Progenitor cell of endocrine pancreas (in vitro differentiated cells): ENCODE measurements around the gene STK40. TPM values are rescaled to one million over a fixed set of nuclear protein-coding genes. Genes with fewer than 3 reads are reported as not detected.

Source experiments
- DNase-seq: peaks from one replicate; pipeline ENCODE4 v3.0.0; 2021; ENCODE audit warnings: low spot score; ENCODE audit not compliant: unreplicated experiment
- H3K27ac Mint-ChIP-seq: 2 replicates; pipeline ENCODE4 v1.8.0; 2021; ENCODE audit warnings: mild to moderate bottlenecking, moderate library complexity, mixed read lengths
- H3K27me3 Mint-ChIP-seq: 2 replicates; pipeline ENCODE4 v1.8.0; 2021; ENCODE audit warnings: mixed read lengths
- H3K36me3 Mint-ChIP-seq: 2 replicates; pipeline ENCODE4 v1.8.0; 2022; ENCODE audit warnings: mixed read lengths; ENCODE audit not compliant: insufficient read depth
- H3K4me1 Mint-ChIP-seq: 2 replicates; pipeline ENCODE4 v1.8.0; 2021; ENCODE audit warnings: low read depth, mixed read lengths
- H3K4me3 Mint-ChIP-seq: 2 replicates; pipeline ENCODE4 v1.8.0; 2021; ENCODE audit warnings: low read depth, mild to moderate bottlenecking, moderate library complexity, mixed read lengths
- H3K9me3 Mint-ChIP-seq: 2 replicates; pipeline ENCODE4 v1.8.0; 2021; ENCODE audit warnings: low read depth, mixed read lengths
- total RNA-seq: library from RNA; stranded (reverse); gene quantifications from 2 replicates; pipeline ENCODE4 v1.2.1, GENCODE V29; 2021
- TF ChIP-seq, protein P1 (sequence below): fragments of 200-600 bp; sonication (generic); IDR thresholded peaks from one replicate; pipeline ENCODE4 v1.5.0; 2021; ENCODE audit warnings: antibody characterized with exemption, mild to moderate bottlenecking; ENCODE audit not compliant: unreplicated experiment

The STK40 gene
- total RNA-seq, 1 donor from 2014 or later, result 34.6 TPM

DNA sequence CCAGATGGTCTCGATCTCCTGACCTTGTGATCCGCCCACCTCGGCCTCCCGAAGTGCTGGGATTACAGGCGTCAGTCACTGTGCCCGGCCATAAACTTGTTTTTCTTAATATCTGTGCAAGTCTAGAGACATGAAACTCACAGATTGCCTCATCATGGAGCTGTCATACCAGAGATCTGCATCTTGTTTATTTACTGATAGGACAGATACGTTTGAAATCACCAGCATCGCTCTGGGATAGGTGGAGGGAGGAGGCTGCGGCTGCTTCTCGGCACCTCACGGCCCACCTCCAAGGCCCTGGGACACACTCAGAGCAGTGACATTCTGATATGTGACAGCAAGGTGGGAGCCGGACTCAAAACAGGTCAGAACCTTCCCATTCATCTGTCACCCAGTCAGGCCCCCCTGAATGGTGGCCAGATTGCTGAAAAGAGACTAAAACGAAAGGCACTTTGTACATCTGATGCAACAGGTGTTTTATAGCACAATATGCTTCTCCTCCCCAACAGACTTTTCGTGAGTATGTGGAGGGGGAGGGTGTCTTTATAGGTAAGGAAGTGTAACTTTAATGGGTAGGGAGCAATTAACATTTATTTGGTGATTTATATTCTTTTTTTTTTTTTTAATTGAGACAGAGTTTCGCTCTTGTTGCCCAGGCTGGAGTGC, 30.1 kb upstream of the STK40 start:
- no peak overlapping the region for H3K4me3 Mint-ChIP-seq
- no peaks in the 10 kb centered on the region for H3K27me3 Mint-ChIP-seq
- peaks cover 11% of the 10 kb centered on the region for H3K36me3 Mint-ChIP-seq
- no peak for DNase-seq
- H3K4me1 Mint-ChIP-seq, result peaks cover 3% of the 10 kb centered on the region
- TF ChIP-seq, protein P1, sequence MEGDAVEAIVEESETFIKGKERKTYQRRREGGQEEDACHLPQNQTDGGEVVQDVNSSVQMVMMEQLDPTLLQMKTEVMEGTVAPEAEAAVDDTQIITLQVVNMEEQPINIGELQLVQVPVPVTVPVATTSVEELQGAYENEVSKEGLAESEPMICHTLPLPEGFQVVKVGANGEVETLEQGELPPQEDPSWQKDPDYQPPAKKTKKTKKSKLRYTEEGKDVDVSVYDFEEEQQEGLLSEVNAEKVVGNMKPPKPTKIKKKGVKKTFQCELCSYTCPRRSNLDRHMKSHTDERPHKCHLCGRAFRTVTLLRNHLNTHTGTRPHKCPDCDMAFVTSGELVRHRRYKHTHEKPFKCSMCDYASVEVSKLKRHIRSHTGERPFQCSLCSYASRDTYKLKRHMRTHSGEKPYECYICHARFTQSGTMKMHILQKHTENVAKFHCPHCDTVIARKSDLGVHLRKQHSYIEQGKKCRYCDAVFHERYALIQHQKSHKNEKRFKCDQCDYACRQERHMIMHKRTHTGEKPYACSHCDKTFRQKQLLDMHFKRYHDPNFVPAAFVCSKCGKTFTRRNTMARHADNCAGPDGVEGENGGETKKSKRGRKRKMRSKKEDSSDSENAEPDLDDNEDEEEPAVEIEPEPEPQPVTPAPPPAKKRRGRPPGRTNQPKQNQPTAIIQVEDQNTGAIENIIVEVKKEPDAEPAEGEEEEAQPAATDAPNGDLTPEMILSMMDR, result no peak
- H3K9me3 Mint-ChIP-seq, result peaks cover 4% of the 10 kb centered on the region
- no peak overlapping the region for H3K27ac Mint-ChIP-seq

DNA sequence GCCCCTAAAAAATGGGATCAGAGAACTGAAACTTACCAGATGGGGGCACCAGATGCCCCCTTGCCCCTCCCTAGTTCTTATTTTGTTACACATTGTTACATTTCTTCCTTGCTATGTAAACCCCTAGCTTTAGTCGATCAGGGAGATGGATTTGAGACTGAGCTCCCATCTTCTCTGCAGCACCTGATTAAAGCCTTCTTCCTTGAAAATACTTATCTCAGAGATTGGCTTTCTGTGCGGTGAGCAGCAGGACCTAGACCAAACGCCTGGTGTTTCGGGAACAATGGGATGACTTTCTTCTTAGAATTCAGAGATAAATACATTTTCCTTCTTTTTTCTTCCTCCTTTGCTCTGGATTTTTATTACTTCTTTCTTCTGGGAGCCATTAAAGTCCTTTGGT, 28.7 kb upstream of the STK40 start:
- Mint-ChIP-seq H3K9me3 (peaks cover 8% of the 10 kb centered on the region), H3K4me3 (no peak overlapping the region)
- TF ChIP-seq, protein P1, result no peak

DNA sequence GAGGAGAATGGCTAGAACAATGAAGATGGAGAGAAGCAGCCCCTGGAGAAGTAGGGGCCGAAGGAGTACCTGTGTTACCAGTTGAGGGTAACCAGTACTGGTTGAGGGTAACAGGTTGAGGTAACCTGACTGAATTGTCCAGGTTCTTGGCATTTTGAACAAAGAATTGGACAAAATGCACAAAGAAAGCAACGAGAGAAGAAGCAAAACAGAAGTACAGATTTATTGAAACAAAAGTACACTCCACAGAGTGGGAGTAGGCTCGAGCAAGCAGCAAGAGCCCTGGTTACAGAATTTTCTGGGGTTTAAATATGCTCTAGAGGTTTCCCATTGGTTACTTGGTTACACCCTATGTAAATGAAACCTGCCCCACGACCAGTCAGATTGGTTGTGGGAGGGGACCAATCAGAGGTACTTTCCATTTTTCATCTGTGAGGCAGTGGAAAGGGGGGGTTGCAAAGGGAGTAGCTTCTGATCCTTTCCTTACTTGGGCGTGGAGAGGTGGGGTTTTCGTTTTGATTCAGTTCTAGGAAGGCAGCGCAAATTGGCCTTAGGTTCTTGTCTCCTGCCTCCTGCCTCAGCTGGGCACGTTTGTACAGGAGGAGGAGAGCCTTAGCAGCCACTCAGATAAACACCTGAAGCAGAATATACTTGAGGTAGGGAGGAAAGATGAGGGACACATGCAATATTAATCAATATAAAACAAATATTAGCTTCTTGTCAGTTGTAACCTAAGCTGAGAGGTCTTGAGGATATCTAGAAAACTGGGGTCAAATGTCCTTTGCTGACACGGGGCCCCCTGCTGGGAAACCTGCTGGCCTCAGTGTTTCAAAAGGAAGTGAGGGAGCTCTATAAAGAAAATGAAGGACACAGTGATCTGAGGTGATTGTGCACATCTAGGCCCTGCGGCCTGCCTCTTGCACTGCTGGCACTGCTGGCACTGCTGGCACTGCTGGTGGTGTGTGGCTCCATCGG, 26.2 kb upstream of the STK40 start:
- Mint-ChIP-seq H3K27me3 (no peaks in the 10 kb centered on the region), H3K36me3 (peaks cover 15% of the 10 kb centered on the region), H3K4me3 (no peak overlapping the region), H3K27ac (peak overlapping the region; percentile 29), H3K9me3 (peaks cover 8% of the 10 kb centered on the region), H3K4me1 (peaks cover 3% of the 10 kb centered on the region)
- DNase-seq, result no peak
- TF ChIP-seq, protein P1, result no peak

More for the DNA sequence above, 28.7 kb upstream of the STK40 start:
- H3K36me3 Mint-ChIP-seq, result peaks cover 14% of the 10 kb centered on the region
- peaks cover 3% of the 10 kb centered on the region for H3K4me1 Mint-ChIP-seq
- no peak for DNase-seq
- no peak overlapping the region for H3K27ac Mint-ChIP-seq
- no peaks in the 10 kb centered on the region for H3K27me3 Mint-ChIP-seq

DNA sequence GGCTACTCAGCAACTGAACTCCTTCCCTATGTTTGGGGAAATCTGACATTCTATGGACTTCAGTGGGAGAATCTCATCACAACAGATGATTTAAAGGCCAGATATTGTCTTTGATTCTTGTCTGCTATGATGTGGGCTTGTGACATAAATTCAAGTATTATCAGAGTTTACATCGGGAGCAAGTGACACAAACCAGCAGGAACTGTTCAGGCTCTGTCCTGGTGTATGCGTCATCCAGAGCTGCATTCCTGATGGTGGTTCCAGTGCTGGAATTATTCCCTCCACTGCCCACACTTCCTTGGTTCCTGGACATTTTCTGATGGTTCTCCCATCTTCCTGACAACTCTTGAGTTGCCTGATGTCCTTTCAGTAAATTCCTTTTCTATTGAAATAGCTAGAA, 22.8 kb upstream of the STK40 start:
- TF ChIP-seq, protein P1, result no peak
- H3K27ac Mint-ChIP-seq, result no peak overlapping the region

DNA sequence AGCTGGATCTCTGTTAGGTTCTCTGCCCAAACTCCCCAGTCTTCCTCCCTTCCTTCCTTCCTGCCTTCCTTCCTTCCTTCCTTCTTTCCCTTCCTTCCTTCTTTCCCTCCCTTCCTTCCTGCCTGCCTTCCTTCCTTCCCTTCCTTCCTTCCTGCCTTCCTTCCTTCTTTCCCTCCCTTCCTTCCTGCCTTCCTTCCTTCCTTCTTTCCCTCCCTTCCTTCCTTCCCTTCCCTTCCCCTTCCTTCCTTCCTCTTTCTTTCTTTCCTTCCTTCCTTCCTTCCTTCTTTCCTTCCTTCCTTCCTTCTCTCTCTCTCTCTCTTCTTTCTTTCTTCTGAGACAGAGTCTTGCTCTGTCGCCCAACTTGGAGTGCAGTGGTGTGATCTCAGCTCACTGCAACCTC, 20.7 kb upstream of the STK40 start:
- Mint-ChIP-seq H3K4me1 (peaks cover 2% of the 10 kb centered on the region), H3K4me3 (no peak overlapping the region), H3K27me3 (no peaks in the 10 kb centered on the region), H3K9me3 (peaks cover 6% of the 10 kb centered on the region), H3K36me3 (peaks cover 11% of the 10 kb centered on the region), H3K27ac (no peak overlapping the region)
- TF ChIP-seq, protein P1, result no peak
- DNase-seq, result no peak

More for the DNA sequence above, 22.8 kb upstream of the STK40 start:
- H3K36me3 Mint-ChIP-seq, result peaks cover 15% of the 10 kb centered on the region
- H3K27me3 Mint-ChIP-seq, result no peaks in the 10 kb centered on the region
- H3K9me3 Mint-ChIP-seq, result peaks cover 8% of the 10 kb centered on the region
- no peak for DNase-seq
- peaks cover 3% of the 10 kb centered on the region for H3K4me1 Mint-ChIP-seq
- H3K4me3 Mint-ChIP-seq, result no peak overlapping the region
